ENCODE measurements around the gene PMS2. TPM values are rescaled to one million over a fixed set of nuclear protein-coding genes. Genes with fewer than 3 reads are reported as not detected.
A peak's percentile ranks its signal among the peaks of the same experiment; 100 is the strongest.

The PMS2 gene
- total RNA-seq (2021; ENCODE audit: unreplicated experiment) (27.6 TPM), Bru-seq, nascent RNA (percentile 68 among the genes with signal in this experiment), BruChase-seq, experiment 1, labeled RNA remaining after a 6-hour chase (percentile 77 among the genes with signal in this experiment), BruChase-seq, experiment 2, labeled RNA remaining after a 2-hour chase (percentile 71 among the genes with signal in this experiment)
- 11.6 and 15.0 TPM in 2 replicates for polyA plus RNA-seq (2012)
- long read RNA-seq, transcript PMS2-201 (15 exons, 2,855 nt): major isoform, 8 of 21 reads
- long read RNA-seq, partial matches to known transcripts: 3 of 21 reads
- long read RNA-seq, other reads (novel, unspliced or antisense): 7 of 21 reads

GRCh38 chr7:6008668-6009611 is at the start of gene PMS2, which contains the start of gene AIMP2:
Gene PMS2 (minus strand): TSS chr7:6009049. CDS start chr7:6009019, 30 bp downstream.
Gene AIMP2 (plus strand): TSS chr7:6009272. CDS start chr7:6009364, 92 bp downstream.
- peak within 1 kb of the TSS; percentile 92 for H3K27ac ChIP-seq (ENCODE audit: low read depth, low read length)
- H3K9me3 ChIP-seq (ENCODE audit: control insufficient read depth in 1 of 2, insufficient read depth in 1 of 2, low read depth in 1 of 2, low read length in 2 of 2): no peaks in the 10 kb centered on the region
- H3K9ac ChIP-seq (ENCODE audit: low read length): peak within 1 kb of the TSS; percentile 98
- H2AFZ ChIP-seq (ENCODE audit: low read depth, low read length, poor library complexity, severe bottlenecking): no peak within 1 kb of the TSS
- POLR2A ChIA-PET: interaction anchor here (0.6 to 1.7 kb wide), 7 partner anchors 10 to 376 kb away, joined by 3 to 5 read pairs (median 3); no protein-coding TSS in a partner anchor
- RAD21 ChIA-PET (ENCODE audit: low non-redundant PET in 1 of 2, low total read pairs in 2 of 2, uncharacterized antibody in 2 of 2, unreplicated experiment in 2 of 2): interaction anchor here in 1 of 2 experiments (0.6 kb wide), 2 partner anchors 97 to 341 kb away, joined by 3 to 4 read pairs; no protein-coding TSS in a partner anchor
- H3K36me3 ChIP-seq (ENCODE audit: control insufficient read depth in 1 of 2, insufficient read depth in 2 of 2, low read length in 2 of 2): peaks cover 3 to 11% of the 10 kb centered on the region in 2 experiments; a peak in 2 of 4 replicates
- H3K4me2 ChIP-seq (ENCODE audit: low read length): peak within 1 kb of the TSS; percentile 91
- peak within 1 kb of the TSS; percentile 81 to 86 for H3K4me3 ChIP-seq (replicated peaks in 1 of 2; ENCODE audit: low read depth in 1 of 2, low read length in 2 of 2)
- CTCF ChIA-PET: interaction anchor here (1.0 to 2.8 kb wide), 3 partner anchors 11 to 98 kb away, joined by 3 to 8 read pairs (median 3); no protein-coding TSS in a partner anchor
- peaks cover 4 to 23% of the 10 kb centered on the region in 2 experiments; a peak in 3 of 4 replicates for H3K4me1 ChIP-seq (ENCODE audit: control insufficient read depth in 1 of 2, insufficient read depth in 2 of 2, low read length in 2 of 2)
- intact Hi-C loops (cut with micrococcal nuclease): no loop called here
- H4K20me1 ChIP-seq (ENCODE audit: insufficient read depth): no peaks in the 10 kb centered on the region
- H3K79me2 ChIP-seq (ENCODE audit: insufficient read depth, low read length): peaks cover 55% of the 10 kb centered on the region
- DNase-seq (ENCODE audit: low read depth, low spot score) (peak; percentile 98), ATAC-seq (peak; percentile 92)
- no peaks in the 10 kb centered on the region for H3K27me3 ChIP-seq (ENCODE audit: insufficient read depth, low read length)
- TSS peak; percentile 84 for BruUV-seq (replicated peaks)
- no peaks in the 10 kb centered on the region for H3K9me2 ChIP-seq (ENCODE audit: insufficient read depth)
- TF ChIP-seq RAD21 (IDR thresholded peaks at IDR 0.05; ENCODE audit: low read depth): peak; percentile 32; the same call in 1 of the 2 replicates
- TF ChIP-seq POLR2AphosphoS5 (IDR thresholded peaks at IDR 0.05; ENCODE audit: low read depth, low read length): peak; percentile 97
- peak; percentile 99 for TF ChIP-seq MAX (IDR thresholded peaks at IDR 0.05)
- TF ChIP-seq CTCF (IDR thresholded peaks at IDR 0.05 in 2 of 3, conservative IDR thresholded peaks at IDR 0.05 in 1 of 3; ENCODE audit: borderline replicate concordance in 1 of 3, insufficient read depth in 1 of 3, low read depth in 2 of 3, low read length in 2 of 3): no peak
- TF ChIP-seq ZFX (IDR thresholded peaks at IDR 0.05): peak; percentile 76
- TF ChIP-seq ZBTB33 (IDR thresholded peaks at IDR 0.05; ENCODE audit: extremely low read depth, insufficient replicate concordance, low read length): no peak
- TF ChIP-seq JUND (IDR thresholded peaks at IDR 0.05): no peak
- TF ChIP-seq EZH2 (IDR thresholded peaks at IDR 0.05): no peak
- TF ChIP-seq SIN3A (IDR thresholded peaks at IDR 0.05; ENCODE audit: low read depth): peak; percentile 82; the same call in 1 of the 2 replicates
- no peak for TF ChIP-seq YY1 (IDR thresholded peaks at IDR 0.05; ENCODE audit: extremely low read depth, insufficient replicate concordance, low read depth, low read length)
- peak; percentile 82 for TF ChIP-seq POLR2A (IDR thresholded peaks at IDR 0.05; ENCODE audit: borderline replicate concordance, extremely low read depth, insufficient read depth, insufficient read length)
- no peak; the same call in 1 of the 2 replicates for TF ChIP-seq ELF1 (IDR thresholded peaks at IDR 0.05; ENCODE audit: borderline replicate concordance, low read depth)
- no peak for TF ChIP-seq ATF3 (IDR thresholded peaks at IDR 0.05)
- no peak for TF ChIP-seq REST (IDR thresholded peaks at IDR 0.05; ENCODE audit: low read depth)
- peak; percentile 60; the same call in 1 of the 2 replicates for TF ChIP-seq SRF (IDR thresholded peaks at IDR 0.05; ENCODE audit: low read depth)
